ENCODE data around the gene MYO15B. TPM values are rescaled to one million over a fixed set of nuclear protein-coding genes. Genes with fewer than 3 reads are reported as not detected.

Gene MYO15B
- total and polyA plus RNA-seq, 2 donors = 78.1 to 108 TPM

- no peak overlapping the region for H3K27ac ChIP-seq (ENCODE audit: low read depth)
- no peak for DNase-seq (ENCODE audit: extremely low spot score)
- no peak overlapping the region for H3K4me3 ChIP-seq (ENCODE audit: low read depth, low read length)
- 93% methylated on average over 9 of the region's 9 CpGs for WGBS
- H3K4me1 ChIP-seq (ENCODE audit: insufficient read depth) = no peaks in the 10 kb centered on the region
- H3K36me3 ChIP-seq (ENCODE audit: insufficient read depth) = peaks cover 2% of the 10 kb centered on the region
Measured at GRCh38 chr17:75662511-75662910, 74.9 kb downstream of the MYO15B start.

- no peak for DNase-seq (ENCODE audit: extremely low spot score)
- Histone ChIP-seq H3K27ac (ENCODE audit: low read depth) (no peak overlapping the region), H3K36me3 (ENCODE audit: insufficient read depth) (peaks cover 2% of the 10 kb centered on the region), H3K4me3 (ENCODE audit: low read depth, low read length) (no peak overlapping the region), H3K4me1 (ENCODE audit: insufficient read depth) (no peaks in the 10 kb centered on the region)
- 80% methylated on average over 3 of the region's 3 CpGs for WGBS
Measured at GRCh38 chr17:75664099-75664549, 76.5 kb downstream of the MYO15B start.

GRCh38 chr17:75665981-75666380, 78.4 kb downstream of the MYO15B start:
- Histone ChIP-seq H3K4me1 (ENCODE audit: insufficient read depth) (no peaks in the 10 kb centered on the region), H3K27ac (ENCODE audit: low read depth) (no peak overlapping the region), H3K4me3 (ENCODE audit: low read depth, low read length) (no peak overlapping the region), H3K36me3 (ENCODE audit: insufficient read depth) (no peaks in the 10 kb centered on the region)
- WGBS = 88% methylated on average over 10 of the region's 10 CpGs
- no peak for DNase-seq (ENCODE audit: extremely low spot score)

DNA sequence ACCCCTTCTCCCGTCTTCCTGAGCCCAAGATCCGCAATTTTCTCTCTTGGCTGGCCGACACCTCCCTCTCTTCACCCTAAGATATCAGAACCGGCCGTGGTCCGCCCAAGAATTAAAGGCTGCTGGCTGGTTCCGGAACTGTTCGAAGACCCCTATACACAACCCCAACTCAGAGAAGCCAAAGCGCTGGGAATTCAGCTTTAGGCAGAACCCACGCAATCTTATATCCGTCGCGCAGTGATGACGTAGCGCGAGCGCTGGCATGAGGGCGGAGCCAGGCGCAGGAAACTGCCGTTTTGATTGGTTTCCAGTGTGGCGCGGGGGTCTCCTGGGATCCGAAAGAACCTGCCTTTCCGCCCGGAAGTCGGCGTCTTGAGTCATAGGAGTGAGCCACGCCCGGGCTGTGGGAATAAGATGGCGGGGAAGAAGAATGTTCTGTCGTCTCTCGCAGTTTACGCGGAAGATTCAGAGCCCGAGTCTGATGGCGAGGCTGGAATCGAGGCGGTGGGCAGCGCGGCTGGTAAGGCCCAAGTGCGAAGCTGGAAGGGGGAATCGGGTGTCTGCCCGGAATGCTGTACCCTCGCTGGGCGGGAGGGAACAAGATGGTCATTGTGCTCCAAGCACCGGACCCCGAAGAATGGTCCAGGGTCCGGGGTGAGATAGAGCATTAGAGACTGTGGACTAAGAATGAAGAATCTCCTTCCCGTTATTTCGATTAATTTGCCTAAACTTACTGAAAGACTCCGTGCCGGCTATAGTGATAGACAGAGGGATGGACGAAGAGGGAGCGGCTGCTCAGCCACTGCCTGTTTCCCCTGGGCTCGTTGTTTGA, 79.6 kb downstream of the MYO15B start, which contains the start of the genes RECQL5 and SAP30BP:
Gene RECQL5 (minus strand): TSS at position 196 of the 832 bp plus-strand sequence. CDS start 597 bp downstream, outside the sequence.
Gene SAP30BP (plus strand): TSS at position 380 of the 832 bp plus-strand sequence. CDS start 35 bp downstream, at position 415.
- Histone ChIP-seq H3K4me1 (ENCODE audit: insufficient read depth) (no peaks in the 10 kb centered on the region), H3K27ac (ENCODE audit: low read depth) (peak within 1 kb of the TSS; percentile 88), H3K36me3 (ENCODE audit: insufficient read depth) (no peaks in the 10 kb centered on the region), H3K4me3 (ENCODE audit: low read depth, low read length) (peak within 1 kb of the TSS; percentile 61)
- under 1% methylated on average over 55 of the region's 55 CpGs for WGBS
- peak; percentile 98 for DNase-seq (ENCODE audit: extremely low spot score)

GRCh38 chr17:75667825-75668224, 80.2 kb downstream of the MYO15B start:
- DNase-seq (ENCODE audit: extremely low spot score) = no peak
- H3K36me3 ChIP-seq (ENCODE audit: insufficient read depth) = no peaks in the 10 kb centered on the region
- WGBS = 8% methylated on average over 4 of the region's 4 CpGs

DNA sequence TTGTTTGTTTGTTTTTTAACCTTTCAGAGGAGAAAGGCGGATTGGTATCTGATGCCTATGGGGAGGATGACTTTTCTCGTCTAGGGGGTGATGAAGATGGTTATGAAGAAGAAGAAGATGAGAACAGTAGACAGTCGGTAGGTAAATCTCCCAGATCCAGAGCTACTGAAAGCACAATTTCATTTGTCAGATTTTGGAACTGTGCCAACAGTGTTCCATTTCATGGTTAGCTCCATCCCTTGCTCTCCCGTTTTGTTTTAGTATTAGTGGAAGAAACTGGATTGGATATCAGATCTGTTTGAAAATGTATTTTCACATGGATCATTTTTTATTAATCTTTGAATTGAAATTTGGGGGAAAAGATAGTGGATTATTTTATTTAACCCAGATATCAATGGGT, 80.9 kb downstream of the MYO15B start:
- Histone ChIP-seq H3K4me1 (ENCODE audit: insufficient read depth) (no peaks in the 10 kb centered on the region), H3K36me3 (ENCODE audit: insufficient read depth) (no peaks in the 10 kb centered on the region), H3K27ac (ENCODE audit: low read depth) (no peak overlapping the region), H3K4me3 (ENCODE audit: low read depth, low read length) (no peak overlapping the region)
- no peak for DNase-seq (ENCODE audit: extremely low spot score)
- 73% methylated on average over 4 of the region's 4 CpGs for WGBS

More at GRCh38 chr17:75667825-75668224, 80.2 kb downstream of the MYO15B start:
- Histone ChIP-seq H3K4me3 (ENCODE audit: low read depth, low read length) (peak overlapping the region; percentile 61), H3K27ac (ENCODE audit: low read depth) (peak overlapping the region; percentile 33), H3K4me1 (ENCODE audit: insufficient read depth) (no peaks in the 10 kb centered on the region)

- H3K4me1 ChIP-seq (ENCODE audit: insufficient read depth) = no peaks in the 10 kb centered on the region
- no peak for DNase-seq (ENCODE audit: extremely low spot score)
Measured at GRCh38 chr17:75670868-75671267, 83.3 kb downstream of the MYO15B start.

GRCh38 chr17:75672011-75672410, 84.4 kb downstream of the MYO15B start:
- Histone ChIP-seq H3K4me1 (ENCODE audit: insufficient read depth) (no peaks in the 10 kb centered on the region), H3K36me3 (ENCODE audit: insufficient read depth) (no peaks in the 10 kb centered on the region)
- no peak for DNase-seq (ENCODE audit: extremely low spot score)

More at GRCh38 chr17:75670868-75671267, 83.3 kb downstream of the MYO15B start:
- WGBS = 82% methylated on average over 5 of the region's 5 CpGs
- Histone ChIP-seq H3K27ac (ENCODE audit: low read depth) (no peak overlapping the region), H3K4me3 (ENCODE audit: low read depth, low read length) (no peak overlapping the region), H3K36me3 (ENCODE audit: insufficient read depth) (no peaks in the 10 kb centered on the region)

DNA sequence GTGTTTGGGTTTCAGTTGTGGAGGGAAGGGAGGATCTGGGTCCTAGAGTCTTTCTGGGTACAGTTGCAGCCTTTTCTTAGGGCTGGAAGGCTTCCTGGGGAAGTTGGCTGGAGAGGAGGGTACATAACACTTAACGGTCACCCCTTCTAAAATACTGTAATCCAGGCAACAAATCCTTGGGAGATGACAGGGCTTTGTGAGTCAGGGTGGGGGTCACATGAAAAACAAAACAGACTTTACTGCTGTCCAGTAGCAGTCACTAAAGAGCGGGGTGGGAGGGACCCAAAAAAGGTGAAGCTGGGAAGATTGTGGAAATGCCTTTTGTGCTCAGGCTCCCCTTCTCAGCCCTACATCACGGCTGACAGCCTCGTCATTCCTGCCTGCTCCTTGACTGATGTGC, 85.9 kb downstream of the MYO15B start:
- no peak overlapping the region for H3K27ac ChIP-seq (ENCODE audit: low read depth)
- no peak for DNase-seq (ENCODE audit: extremely low spot score)
- no peak overlapping the region for H3K4me3 ChIP-seq (ENCODE audit: low read depth, low read length)
- WGBS = 83% methylated on average over 4 of the region's 4 CpGs
- no peaks in the 10 kb centered on the region for H3K4me1 ChIP-seq (ENCODE audit: insufficient read depth)
- no peaks in the 10 kb centered on the region for H3K36me3 ChIP-seq (ENCODE audit: insufficient read depth)

More at GRCh38 chr17:75672011-75672410, 84.4 kb downstream of the MYO15B start:
- no peak overlapping the region for H3K27ac ChIP-seq (ENCODE audit: low read depth)
- WGBS = 95% methylated on average over 5 of the region's 5 CpGs
- H3K4me3 ChIP-seq (ENCODE audit: low read depth, low read length) = no peak overlapping the region

Other genes with a start within 250 kb of the MYO15B start
- 63.1 TPM for gene GRB2, start 182.1 kb upstream of the MYO15B start, total RNA-seq
- 93.9 TPM for gene GRB2, start 182.1 kb upstream of the MYO15B start, polyA plus RNA-seq
- 24.9 TPM for gene TMEM94, start 131.2 kb upstream of the MYO15B start, total RNA-seq
- gene TMEM94, start 131.2 kb upstream of the MYO15B start, polyA plus RNA-seq = 45.8 TPM
- 11.1 TPM for gene CASKIN2, start 72.3 kb upstream of the MYO15B start, total RNA-seq
- 29.1 TPM for gene CASKIN2, start 72.3 kb upstream of the MYO15B start, polyA plus RNA-seq
- gene TSEN54, start 71.3 kb upstream of the MYO15B start, total RNA-seq = 10.9 TPM
- 20.4 TPM for gene TSEN54, start 71.3 kb upstream of the MYO15B start, polyA plus RNA-seq
- 10.6 TPM for gene LLGL2, start 62.1 kb upstream of the MYO15B start, total RNA-seq
- gene LLGL2, start 62.1 kb upstream of the MYO15B start, polyA plus RNA-seq = 15.1 TPM
- 4.0 TPM for gene SMIM5, start 45.6 kb downstream of the MYO15B start, total RNA-seq
- gene SMIM5, start 45.6 kb downstream of the MYO15B start, polyA plus RNA-seq = 3.6 TPM
- gene RECQL5, start 79.4 kb downstream of the MYO15B start, total RNA-seq = 22.2 TPM
- 19.6 TPM for gene RECQL5, start 79.4 kb downstream of the MYO15B start, polyA plus RNA-seq
- gene SAP30BP, start 79.5 kb downstream of the MYO15B start, total RNA-seq = 37.7 TPM
- gene SAP30BP, start 79.5 kb downstream of the MYO15B start, polyA plus RNA-seq = 87.0 TPM
- 22.4 TPM for gene ITGB4, start 133.7 kb downstream of the MYO15B start, total RNA-seq
- gene ITGB4, start 133.7 kb downstream of the MYO15B start, polyA plus RNA-seq = 64.8 TPM
- gene GALK1, start 177.4 kb downstream of the MYO15B start, total RNA-seq = 11.3 TPM
- 43.0 TPM for gene GALK1, start 177.4 kb downstream of the MYO15B start, polyA plus RNA-seq
- gene UNK, start 197.0 kb downstream of the MYO15B start, total RNA-seq = 58.1 TPM
- 29.1 TPM for gene UNK, start 197.0 kb downstream of the MYO15B start, polyA plus RNA-seq

Measured in urinary bladder (tissue), 4 donors.